Aorta (tissue), 5 donors: ENCODE measurements around the gene NEGR1. TPM values are rescaled to one million over a fixed set of nuclear protein-coding genes. Genes with fewer than 3 reads are reported as not detected.

Experiments
- ATAC-seq: fragments of 200-7000 bp; cut with Tn5 transposase; one replicate; pipeline ENCODE4 v1.9.1; 2022; ENCODE audit warnings: moderate library complexity; ENCODE audit not compliant: low FRiP score
- DNase-seq, 2 donors: peaks; one replicate each; pipeline ENCODE4 v3.0.0-alpha.2; 2020
- H3K27ac ChIP-seq, 2 donors: one replicate each; pipeline ENCODE4 v1.5.1; 2013; ENCODE audit warnings: low read length in 2 of 2, mild to moderate bottlenecking in 2 of 2, moderate library complexity in 2 of 2, control low read depth in 1 of 2, inconsistent platforms in 1 of 2, low read depth in 1 of 2
- H3K27me3 ChIP-seq, 2 donors: one replicate each; pipeline ENCODE4 v1.6.1; 2013; ENCODE audit warnings: control low read depth in 1 of 2, low read length in 1 of 2, mild to moderate bottlenecking in 1 of 2, moderate library complexity in 1 of 2; ENCODE audit not compliant: insufficient read depth in 2 of 2, control insufficient read depth in 1 of 2
- H3K36me3 ChIP-seq, 2 donors: one replicate each; pipeline ENCODE4 v1.6.1; 2013; ENCODE audit warnings: control low read depth in 1 of 2, low read length in 1 of 2, mild to moderate bottlenecking in 1 of 2; ENCODE audit not compliant: insufficient read depth in 2 of 2, control insufficient read depth in 1 of 2
- H3K4me1 ChIP-seq, 2 donors: one replicate each; pipeline ENCODE4 v1.6.1; 2013; ENCODE audit warnings: low read length in 2 of 2, control low read depth in 1 of 2, mild to moderate bottlenecking in 1 of 2, moderate library complexity in 1 of 2; ENCODE audit not compliant: insufficient read depth in 2 of 2, control insufficient read depth in 1 of 2
- H3K4me3 ChIP-seq, 2 donors: one replicate each; pipeline ENCODE4 v1.5.1; 2013; ENCODE audit warnings: low read length in 2 of 2, control low read depth in 1 of 2, mild to moderate bottlenecking in 1 of 2
- H3K9me3 ChIP-seq: one replicate; pipeline ENCODE4 v1.6.1; 2013; ENCODE audit warnings: mild to moderate bottlenecking, low read length; ENCODE audit not compliant: control insufficient read depth
- WGBS, 2 donors: extraction: QIAGEN DNeasy Blood & Tissue Kit; methylation state at CpG; one replicate each; pipeline ENCODE4 v1.1.7; 2013; 5-methylcytosine and 5-hydroxymethylcytosine counted together
- intact Hi-C, 2 donors: fragments of 100-400 bp; cut with DNase I; formaldehyde crosslinking; loops; one replicate each; pipeline versions ENCODE4 v1.14.2 to v1.15.0; 2022
- polyA plus RNA-seq, 2 donors: library from polyadenylated mRNA; stranded (reverse); fragments of 200-250 nt; gene quantifications; one replicate each; pipeline ENCODE4 v1.2.3, GENCODE V29; 2013
- total RNA-seq, 2 donors: library from RNA; stranded (reverse); fragmentation: NEBNext Ultra II Directional; extraction: Animal tissue kit (Norgen Biotek cat#: 25700); gene quantifications; one replicate each; pipeline ENCODE4 v1.2.1, GENCODE V29; 2021
- donor health status: healthy with polysubstance abuse.
- donor health status: Bipolar disorder and iron deficiency.
- donor health status: DM: no; HTN: no; CAD: no.
- donor health status: DM: no; HTN: no; CAD: no.
- donor health status: DM: yes; HTN: yes; CAD: no.

NEGR1 gene
- total and polyA plus RNA-seq, 4 donors, result 3.5 to 50.3 (median 18.4) TPM

GRCh38 chr1:71371581-71371980 is 910.8 kb downstream of the NEGR1 start:
- ATAC-seq, result no peak
- H3K4me3 ChIP-seq, result no peak overlapping the region
- no peaks in the 10 kb centered on the region for H3K4me1 ChIP-seq
- H3K9me3 ChIP-seq, result no peaks in the 10 kb centered on the region
- no peak overlapping the region for H3K27ac ChIP-seq
- no peaks in the 10 kb centered on the region for H3K27me3 ChIP-seq
- H3K36me3 ChIP-seq, result no peaks in the 10 kb centered on the region
- WGBS, 2 donors, result 91 to 95% methylated on average over 1 of the region's 1 CpG
- no peak for DNase-seq
- intact Hi-C loops, result no loop called here

- no peaks in the 10 kb centered on the region for H3K4me1 ChIP-seq
- 62 to 69% methylated on average over 2 of the region's 2 CpGs for WGBS, 2 donors
- intact Hi-C loops, result no loop called here
- H3K9me3 ChIP-seq, result no peaks in the 10 kb centered on the region
- no peaks in the 10 kb centered on the region for H3K27me3 ChIP-seq
- no peak for ATAC-seq
- no peak overlapping the region for H3K27ac ChIP-seq
- no peaks in the 10 kb centered on the region for H3K36me3 ChIP-seq
- DNase-seq, result no peak
- H3K4me3 ChIP-seq, result no peak overlapping the region
These were observed 918.1 kb downstream of the NEGR1 start for GRCh38 chr1:71364236-71364635.

- Histone ChIP-seq H3K4me1 (no peaks in the 10 kb centered on the region), H3K4me3 (no peak overlapping the region), H3K27me3 (no peaks in the 10 kb centered on the region), H3K9me3 (no peaks in the 10 kb centered on the region), H3K36me3 (no peaks in the 10 kb centered on the region), H3K27ac (no peak overlapping the region)
- WGBS, 2 donors, result 88 to 91% methylated on average over 2 of the region's 2 CpGs
- DNase-seq (no peak), ATAC-seq (no peak)
- intact Hi-C loops, result no loop called here
These were observed 919.6 kb downstream of the NEGR1 start for GRCh38 chr1:71362691-71363090.

- DNase-seq (no peak), ATAC-seq (no peak)
- Histone ChIP-seq H3K4me3 (no peak overlapping the region), H3K9me3 (no peaks in the 10 kb centered on the region), H3K27ac (no peak overlapping the region), H3K4me1 (no peaks in the 10 kb centered on the region), H3K36me3 (no peaks in the 10 kb centered on the region), H3K27me3 (no peaks in the 10 kb centered on the region)
- WGBS, 2 donors, result 53 to 59% methylated on average over 2 of the region's 2 CpGs
- intact Hi-C loops, result no loop called here
These were observed 920.3 kb downstream of the NEGR1 start for GRCh38 chr1:71362076-71362475.

- Histone ChIP-seq H3K9me3 (no peaks in the 10 kb centered on the region), H3K36me3 (no peaks in the 10 kb centered on the region), H3K4me1 (no peaks in the 10 kb centered on the region), H3K27ac (no peak overlapping the region), H3K4me3 (no peak overlapping the region), H3K27me3 (no peaks in the 10 kb centered on the region)
- whole genome bisulfite sequencing, 2 donors, result 78 to 82% methylated on average over 9 of the region's 9 CpGs
- ATAC-seq (no peak), DNase-seq (no peak)
- intact Hi-C loops, result no loop called here
These were observed 924.6 kb downstream of the NEGR1 start for GRCh38 chr1:71357708-71358107.

- no peaks in the 10 kb centered on the region for H3K4me1 ChIP-seq
- H3K9me3 ChIP-seq, result no peaks in the 10 kb centered on the region
- DNase-seq (no peak), ATAC-seq (no peak)
- intact Hi-C loops, result no loop called here
- H3K4me3 ChIP-seq, result no peak overlapping the region
- H3K27me3 ChIP-seq, result no peaks in the 10 kb centered on the region
- no peak overlapping the region for H3K27ac ChIP-seq
- 7 to 8% methylated on average over 1 of the region's 1 CpG for WGBS, 2 donors
- no peaks in the 10 kb centered on the region for H3K36me3 ChIP-seq
These were observed 930.9 kb downstream of the NEGR1 start for GRCh38 chr1:71351438-71351837.

GRCh38 chr1:71350805-71351204 is 931.5 kb downstream of the NEGR1 start:
- ATAC-seq (no peak), DNase-seq (no peak)
- no peak overlapping the region for H3K4me3 ChIP-seq
- H3K36me3 ChIP-seq, result no peaks in the 10 kb centered on the region
- intact Hi-C loops, result no loop called here
- H3K4me1 ChIP-seq, result no peaks in the 10 kb centered on the region
- no peak overlapping the region for H3K27ac ChIP-seq
- WGBS, 2 donors, result 5 to 7% methylated on average over 2 of the region's 2 CpGs
- no peaks in the 10 kb centered on the region for H3K27me3 ChIP-seq
- no peaks in the 10 kb centered on the region for H3K9me3 ChIP-seq

- no peaks in the 10 kb centered on the region for H3K4me1 ChIP-seq
- no peak for ATAC-seq
- no peaks in the 10 kb centered on the region for H3K27me3 ChIP-seq
- no peaks in the 10 kb centered on the region for H3K36me3 ChIP-seq
- no peak overlapping the region for H3K27ac ChIP-seq
- 71 to 79% methylated on average over 1 of the region's 1 CpG for WGBS, 2 donors
- intact Hi-C loops, result no loop called here
- no peak for DNase-seq
- no peak overlapping the region for H3K4me3 ChIP-seq
- no peaks in the 10 kb centered on the region for H3K9me3 ChIP-seq
These were observed 932.0 kb downstream of the NEGR1 start for GRCh38 chr1:71350330-71350729.
